Measurements from ENCODE around the gene GNG12.

Gene GNG12

GRCh38 chr1:67853704-67854103 lies 20.4 kb upstream of the GNG12 start:
- no peak for TF ChIP-seq GATA2 (IDR thresholded peaks at IDR 0.05; ENCODE audit: low read depth, low read length)
- TF ChIP-seq GATA3 (IDR thresholded peaks at IDR 0.05; ENCODE audit: low read depth, low read length), result no peak

GRCh38 chr1:67851800-67852199 lies 18.5 kb upstream of the GNG12 start:
- TF ChIP-seq GATA2 (IDR thresholded peaks at IDR 0.05; ENCODE audit: low read depth, low read length) (no peak), GATA3 (IDR thresholded peaks at IDR 0.05; ENCODE audit: low read depth, low read length) (no peak)

- TF ChIP-seq GATA3 (IDR thresholded peaks at IDR 0.05; ENCODE audit: low read depth, low read length), result no peak
- TF ChIP-seq GATA2 (IDR thresholded peaks at IDR 0.05; ENCODE audit: low read depth, low read length), result no peak
Measured at GRCh38 chr1:67850611-67851075, 17.4 kb upstream of the GNG12 start.

- TF ChIP-seq GATA2 (IDR thresholded peaks at IDR 0.05; ENCODE audit: low read depth, low read length), result no peak
- TF ChIP-seq GATA3 (IDR thresholded peaks at IDR 0.05; ENCODE audit: low read depth, low read length), result no peak
Measured at GRCh38 chr1:67850151-67850551, 16.9 kb upstream of the GNG12 start.

- no peak for TF ChIP-seq GATA2 (IDR thresholded peaks at IDR 0.05; ENCODE audit: low read depth, low read length)
- no peak for TF ChIP-seq GATA3 (IDR thresholded peaks at IDR 0.05; ENCODE audit: low read depth, low read length)
Measured at GRCh38 chr1:67847466-67847865, 14.2 kb upstream of the GNG12 start.

- no peak for TF ChIP-seq GATA3 (IDR thresholded peaks at IDR 0.05; ENCODE audit: low read depth, low read length)
- no peak for TF ChIP-seq GATA2 (IDR thresholded peaks at IDR 0.05; ENCODE audit: low read depth, low read length)
Measured at GRCh38 chr1:67846538-67846937, 13.3 kb upstream of the GNG12 start.

GRCh38 chr1:67844988-67845387 lies 11.7 kb upstream of the GNG12 start:
- TF ChIP-seq GATA3 (IDR thresholded peaks at IDR 0.05; ENCODE audit: low read depth, low read length) (no peak), GATA2 (IDR thresholded peaks at IDR 0.05; ENCODE audit: low read depth, low read length) (no peak)

- TF ChIP-seq GATA2 (IDR thresholded peaks at IDR 0.05; ENCODE audit: low read depth, low read length), result no peak
- TF ChIP-seq GATA3 (IDR thresholded peaks at IDR 0.05; ENCODE audit: low read depth, low read length), result no peak
Measured at GRCh38 chr1:67843746-67844145, 10.5 kb upstream of the GNG12 start.

- TF ChIP-seq GATA3 (IDR thresholded peaks at IDR 0.05; ENCODE audit: low read depth, low read length), result no peak
- no peak for TF ChIP-seq GATA2 (IDR thresholded peaks at IDR 0.05; ENCODE audit: low read depth, low read length)
Measured at GRCh38 chr1:67843331-67843730, 10.1 kb upstream of the GNG12 start.

GRCh38 chr1:67840449-67840848 lies 7.2 kb upstream of the GNG12 start:
- TF ChIP-seq GATA3 (IDR thresholded peaks at IDR 0.05; ENCODE audit: low read depth, low read length) (no peak), GATA2 (IDR thresholded peaks at IDR 0.05; ENCODE audit: low read depth, low read length) (no peak)

GRCh38 chr1:67839826-67840225 lies 6.6 kb upstream of the GNG12 start:
- TF ChIP-seq GATA2 (IDR thresholded peaks at IDR 0.05; ENCODE audit: low read depth, low read length) (no peak), GATA3 (IDR thresholded peaks at IDR 0.05; ENCODE audit: low read depth, low read length) (no peak)

GRCh38 chr1:67838180-67838910 lies 5.1 kb upstream of the GNG12 start:
- no peak for TF ChIP-seq GATA3 (IDR thresholded peaks at IDR 0.05; ENCODE audit: low read depth, low read length)
- TF ChIP-seq GATA2 (IDR thresholded peaks at IDR 0.05; ENCODE audit: low read depth, low read length), result no peak

GRCh38 chr1:67836769-67837168 lies 3.5 kb upstream of the GNG12 start:
- no peak for TF ChIP-seq GATA2 (IDR thresholded peaks at IDR 0.05; ENCODE audit: low read depth, low read length)

- TF ChIP-seq GATA2 (IDR thresholded peaks at IDR 0.05; ENCODE audit: low read depth, low read length), result no peak
- TF ChIP-seq GATA3 (IDR thresholded peaks at IDR 0.05; ENCODE audit: low read depth, low read length), result no peak
Measured at GRCh38 chr1:67835663-67836452, 2.6 kb upstream of the GNG12 start.

All from SH-SY5Y (cell line).